SK-N-SH (cell line): ENCODE data around the gene CDK3.

Experiments
- CTCF ChIP-seq: fragments of 200-600 bp; sonication (generic); IDR thresholded peaks from 2 replicates; pipeline ENCODE4 v1.6.1; 2017; ENCODE audit warnings: antibody characterized with exemption, mild to moderate bottlenecking, moderate library complexity
- YY1 ChIP-seq: IDR thresholded peaks from 2 replicates; pipeline ENCODE4 v1.4.0; 2012; ENCODE audit warnings: low read depth, mild to moderate bottlenecking

GRCh38 chr17:75978938-75979704 is 21.5 kb upstream of the CDK3 start, which contains the start of the genes ACOX1 and TEN1:
- peak; percentile 39; the same call in 1 of the 2 replicates for TF ChIP-seq CTCF
- peak; percentile 86; the same call in 1 of the 2 replicates for TF ChIP-seq YY1
